Head of caudate nucleus (tissue), 42 donors: ENCODE data around the gene PRPH.
"Not testable (repeated sequence)": the region's sequence is repeated elsewhere in the genome, so short reads cannot be mapped to it uniquely, and the experiment has no call there.

Source experiments
- DNase-seq, 42 donors: peaks; one replicate each; pipeline versions ENCODE4 v3.0.0 to v3.0.0-alpha.2; 2020 to 2021; ENCODE audit warnings: mixed read lengths in 7 of 42
- intact Hi-C: fragments of 100-400 bp; cut with DNase I; formaldehyde crosslinking; loops from one replicate; pipeline ENCODE4 v1.15.0; 2022

The PRPH gene

GRCh38 chr12:49296034-49296835 is 1.3 kb downstream of the PRPH start:
- intact Hi-C loops: no loop called here
- DNase-seq: peak in 7 of 42 donors; percentile 5 to 55 (median 33)

GRCh38 chr12:49296836-49297694 is 2.1 kb downstream of the PRPH start:
- DNase-seq: no peak
- intact Hi-C loops: no loop called here

GRCh38 chr12:49297695-49298060 is 2.7 kb downstream of the PRPH start:
- no peak for DNase-seq
- intact Hi-C loops: no loop called here

- no peak for DNase-seq
- intact Hi-C loops: no loop called here
Measured at GRCh38 chr12:49298160-49298559, 3.2 kb downstream of the PRPH start.

- intact Hi-C loops: no loop called here
- no peak for DNase-seq
Measured at GRCh38 chr12:49301760-49302159, 6.8 kb downstream of the PRPH start.

GRCh38 chr12:49304161-49304560 is 9.2 kb downstream of the PRPH start:
- intact Hi-C loops: no loop called here

GRCh38 chr12:49305762-49306510 is 11.0 kb downstream of the PRPH start:
- DNase-seq: no peak
- intact Hi-C loops: no loop called here

More at GRCh38 chr12:49304161-49304560, 9.2 kb downstream of the PRPH start:
- no peak for DNase-seq

GRCh38 chr12:49309386-49309785 is 14.4 kb downstream of the PRPH start:
- peak in 1 of 42 donors; percentile 10 for DNase-seq
- intact Hi-C loops: no loop called here

GRCh38 chr12:49310451-49311000 is 15.6 kb downstream of the PRPH start:
- DNase-seq, intact Hi-C loops: not testable (repeated sequence)

- intact Hi-C loops: no loop called here
- DNase-seq: no peak
Measured at GRCh38 chr12:49314811-49315210, 19.9 kb downstream of the PRPH start.

GRCh38 chr12:49317118-49317517 is 22.2 kb downstream of the PRPH start:
- DNase-seq, intact Hi-C loops: not testable (repeated sequence)

- intact Hi-C loops, DNase-seq: not testable (repeated sequence)
Measured at GRCh38 chr12:49320411-49321103, 25.6 kb downstream of the PRPH start.

- intact Hi-C loops: no loop called here
Measured at GRCh38 chr12:49322367-49322707, 27.4 kb downstream of the PRPH start.

GRCh38 chr12:49322708-49323523 is 28.0 kb downstream of the PRPH start, which contains the start of gene TROAP:
TROAP (plus strand) TSS chr12:49323255; CDS start chr12:49323609, 354 bp downstream.
- intact Hi-C loops: no loop called here
- peak; percentile 91 to 99 (median 98) for DNase-seq

More at GRCh38 chr12:49322367-49322707, 27.4 kb downstream of the PRPH start:
- no peak for DNase-seq

- peak in 1 of 42 donors; percentile 24 for DNase-seq
- intact Hi-C loops: no loop called here
Measured at GRCh38 chr12:49323524-49324097, 28.7 kb downstream of the PRPH start.

GRCh38 chr12:49325606-49326005 is 30.7 kb downstream of the PRPH start:
- intact Hi-C loops: no loop called here
- DNase-seq: peak in 1 of 42 donors; percentile 13

GRCh38 chr12:49327368-49327767 is 32.4 kb downstream of the PRPH start:
- peak in 1 of 42 donors; percentile 9 for DNase-seq
- intact Hi-C loops: no loop called here
